KOPT-K1 (cell line): Measurements from ENCODE around the gene GALNT14.

ENCODE experiments used
- H3K27ac ChIP-seq: fragments of 200-600 bp; sonication (generic); 2 replicates; pipeline ENCODE4 v1.5.1; 2016; ENCODE audit warnings: antibody characterized with exemption, mild to moderate bottlenecking, low read depth, low read length; ENCODE audit not compliant: poor library complexity, severe bottlenecking
- H3K36me3 ChIP-seq: fragments of 200-600 bp; sonication (generic); 2 replicates; pipeline ENCODE4 v1.5.1; 2017; ENCODE audit warnings: antibody characterized with exemption, mild to moderate bottlenecking, low read length, moderate library complexity; ENCODE audit not compliant: insufficient read depth
- H3K9me3 ChIP-seq: fragments of 200-600 bp; sonication (generic); 2 replicates; pipeline ENCODE4 v1.5.1; 2017; ENCODE audit warnings: antibody characterized with exemption, low read length, mild to moderate bottlenecking; ENCODE audit not compliant: insufficient read depth, poor library complexity, severe bottlenecking

Gene GALNT14

GRCh38 chr2:31141443-31142085, 3.3 kb upstream of the GALNT14 start:
- peaks cover 24% of the 10 kb centered on the region for H3K9me3 ChIP-seq
- no peak overlapping the region for H3K27ac ChIP-seq
- H3K36me3 ChIP-seq: no peaks in the 10 kb centered on the region

GRCh38 chr2:31140151-31140550, 1.9 kb upstream of the GALNT14 start:
- Histone ChIP-seq H3K9me3 (peaks cover 27% of the 10 kb centered on the region), H3K27ac (no peak overlapping the region), H3K36me3 (no peaks in the 10 kb centered on the region)

GRCh38 chr2:31139671-31140070, 1.4 kb upstream of the GALNT14 start:
- H3K9me3 ChIP-seq: peaks cover 27% of the 10 kb centered on the region
- H3K36me3 ChIP-seq: no peaks in the 10 kb centered on the region

GRCh38 chr2:31137211-31138036, 816 bp downstream of the GALNT14 start:
- no peak overlapping the region for H3K27ac ChIP-seq
- H3K9me3 ChIP-seq: peaks cover 27% of the 10 kb centered on the region
- no peaks in the 10 kb centered on the region for H3K36me3 ChIP-seq

More at GRCh38 chr2:31139671-31140070, 1.4 kb upstream of the GALNT14 start:
- no peak overlapping the region for H3K27ac ChIP-seq

- Histone ChIP-seq H3K9me3 (peaks cover 27% of the 10 kb centered on the region), H3K27ac (no peak overlapping the region), H3K36me3 (no peaks in the 10 kb centered on the region)
Measured at GRCh38 chr2:31136732-31137131, 1.5 kb downstream of the GALNT14 start.

- H3K9me3 ChIP-seq: peaks cover 27% of the 10 kb centered on the region
- no peak overlapping the region for H3K27ac ChIP-seq
- H3K36me3 ChIP-seq: no peaks in the 10 kb centered on the region
Measured at GRCh38 chr2:31136000-31136399, 2.2 kb downstream of the GALNT14 start.

- H3K9me3 ChIP-seq: peaks cover 27% of the 10 kb centered on the region
- H3K36me3 ChIP-seq: no peaks in the 10 kb centered on the region
- no peak overlapping the region for H3K27ac ChIP-seq
Measured at GRCh38 chr2:31134480-31134879, 3.8 kb downstream of the GALNT14 start.

GRCh38 chr2:31132786-31133185, 5.5 kb downstream of the GALNT14 start:
- Histone ChIP-seq H3K27ac (no peak overlapping the region), H3K36me3 (no peaks in the 10 kb centered on the region), H3K9me3 (peaks cover 15% of the 10 kb centered on the region)

GRCh38 chr2:31131871-31132270, 6.4 kb downstream of the GALNT14 start:
- H3K27ac ChIP-seq: no peak overlapping the region

GRCh38 chr2:31129375-31130171, 8.7 kb downstream of the GALNT14 start:
- H3K9me3 ChIP-seq: no peaks in the 10 kb centered on the region
- no peak overlapping the region for H3K27ac ChIP-seq
- no peaks in the 10 kb centered on the region for H3K36me3 ChIP-seq

More at GRCh38 chr2:31131871-31132270, 6.4 kb downstream of the GALNT14 start:
- Histone ChIP-seq H3K36me3 (no peaks in the 10 kb centered on the region), H3K9me3 (peaks cover 6% of the 10 kb centered on the region)

- H3K9me3 ChIP-seq: no peaks in the 10 kb centered on the region
- no peaks in the 10 kb centered on the region for H3K36me3 ChIP-seq
- H3K27ac ChIP-seq: no peak overlapping the region
Measured at GRCh38 chr2:31127931-31128330, 10.3 kb downstream of the GALNT14 start.

GRCh38 chr2:31125918-31126695, 12.1 kb downstream of the GALNT14 start:
- no peaks in the 10 kb centered on the region for H3K36me3 ChIP-seq
- H3K9me3 ChIP-seq: no peaks in the 10 kb centered on the region
- no peak overlapping the region for H3K27ac ChIP-seq

GRCh38 chr2:31124904-31125303, 13.3 kb downstream of the GALNT14 start:
- no peak overlapping the region for H3K27ac ChIP-seq
- no peaks in the 10 kb centered on the region for H3K9me3 ChIP-seq
- H3K36me3 ChIP-seq: no peaks in the 10 kb centered on the region

- no peaks in the 10 kb centered on the region for H3K9me3 ChIP-seq
- no peak overlapping the region for H3K27ac ChIP-seq
- H3K36me3 ChIP-seq: no peaks in the 10 kb centered on the region
Measured at GRCh38 chr2:31122133-31122532, 16.1 kb downstream of the GALNT14 start.
